Aorta (tissue), 5 donors: ENCODE results near the gene TP53TG5. TPM values are rescaled to one million over a fixed set of nuclear protein-coding genes. Genes with fewer than 3 reads are reported as not detected.
A peak's percentile ranks its signal among the peaks of the same experiment; 100 is the strongest.

Source experiments
- ATAC-seq: fragments of 200-7000 bp; cut with Tn5 transposase; one replicate; pipeline ENCODE4 v1.9.1; 2022; ENCODE audit warnings: moderate library complexity; ENCODE audit not compliant: low FRiP score
- DNase-seq, 2 donors: peaks; one replicate each; pipeline ENCODE4 v3.0.0-alpha.2; 2020
- H3K27ac ChIP-seq, 2 donors: one replicate each; pipeline ENCODE4 v1.5.1; 2013; ENCODE audit warnings: low read length in 2 of 2, mild to moderate bottlenecking in 2 of 2, moderate library complexity in 2 of 2, control low read depth in 1 of 2, inconsistent platforms in 1 of 2, low read depth in 1 of 2
- H3K27me3 ChIP-seq, 2 donors: one replicate each; pipeline ENCODE4 v1.6.1; 2013; ENCODE audit warnings: control low read depth in 1 of 2, low read length in 1 of 2, mild to moderate bottlenecking in 1 of 2, moderate library complexity in 1 of 2; ENCODE audit not compliant: insufficient read depth in 2 of 2, control insufficient read depth in 1 of 2
- H3K36me3 ChIP-seq, 2 donors: one replicate each; pipeline ENCODE4 v1.6.1; 2013; ENCODE audit warnings: control low read depth in 1 of 2, low read length in 1 of 2, mild to moderate bottlenecking in 1 of 2; ENCODE audit not compliant: insufficient read depth in 2 of 2, control insufficient read depth in 1 of 2
- H3K4me1 ChIP-seq, 2 donors: one replicate each; pipeline ENCODE4 v1.6.1; 2013; ENCODE audit warnings: low read length in 2 of 2, control low read depth in 1 of 2, mild to moderate bottlenecking in 1 of 2, moderate library complexity in 1 of 2; ENCODE audit not compliant: insufficient read depth in 2 of 2, control insufficient read depth in 1 of 2
- H3K4me3 ChIP-seq, 2 donors: one replicate each; pipeline ENCODE4 v1.5.1; 2013; ENCODE audit warnings: low read length in 2 of 2, control low read depth in 1 of 2, mild to moderate bottlenecking in 1 of 2
- H3K9me3 ChIP-seq: one replicate; pipeline ENCODE4 v1.6.1; 2013; ENCODE audit warnings: mild to moderate bottlenecking, low read length; ENCODE audit not compliant: control insufficient read depth
- WGBS, 2 donors: extraction: QIAGEN DNeasy Blood & Tissue Kit; methylation state at CpG; one replicate each; pipeline ENCODE4 v1.1.7; 2013; 5-methylcytosine and 5-hydroxymethylcytosine counted together
- intact Hi-C, 2 donors: fragments of 100-400 bp; cut with DNase I; formaldehyde crosslinking; loops; one replicate each; pipeline versions ENCODE4 v1.14.2 to v1.15.0; 2022
- polyA plus RNA-seq, 2 donors: library from polyadenylated mRNA; stranded (reverse); fragments of 200-250 nt; gene quantifications; one replicate each; pipeline ENCODE4 v1.2.3, GENCODE V29; 2013
- total RNA-seq, 2 donors: library from RNA; stranded (reverse); fragmentation: NEBNext Ultra II Directional; extraction: Animal tissue kit (Norgen Biotek cat#: 25700); gene quantifications; one replicate each; pipeline ENCODE4 v1.2.1, GENCODE V29; 2021
- donor health status: healthy with polysubstance abuse.
- donor health status: Bipolar disorder and iron deficiency.
- donor health status: DM: no; HTN: no; CAD: no.
- donor health status: DM: no; HTN: no; CAD: no.
- donor health status: DM: yes; HTN: yes; CAD: no.

TP53TG5 gene
- total and polyA plus RNA-seq, 4 donors = 0.66 to 0.91 TPM; not detected in 2

- ATAC-seq (no peak), DNase-seq (no peak)
- H3K27ac ChIP-seq = no peak overlapping the region
- 79 to 83% methylated on average over 21 of the region's 21 CpGs for WGBS, 2 donors
- no peaks in the 10 kb centered on the region for H3K9me3 ChIP-seq
- intact Hi-C loops = no loop called here
- H3K36me3 ChIP-seq = no peaks in the 10 kb centered on the region
- H3K4me3 ChIP-seq = no peak overlapping the region
- no peaks in the 10 kb centered on the region for H3K4me1 ChIP-seq
- H3K27me3 ChIP-seq = no peaks in the 10 kb centered on the region
Measured at GRCh38 chr20:45394221-45395113, 16.3 kb upstream of the TP53TG5 start.

GRCh38 chr20:45392733-45393132 lies 14.6 kb upstream of the TP53TG5 start:
- 80 to 83% methylated on average over 3 of the region's 3 CpGs for WGBS, 2 donors
- ATAC-seq = no peak
- no peaks in the 10 kb centered on the region for H3K9me3 ChIP-seq

GRCh38 chr20:45391559-45391958 lies 13.4 kb upstream of the TP53TG5 start:
- Histone ChIP-seq H3K27me3 (no peaks in the 10 kb centered on the region), H3K4me3 (no peak overlapping the region), H3K9me3 (no peaks in the 10 kb centered on the region), H3K27ac (no peak overlapping the region), H3K4me1 (no peaks in the 10 kb centered on the region), H3K36me3 (no peaks in the 10 kb centered on the region)
- 64 to 74% methylated on average over 2 of the region's 2 CpGs for whole genome bisulfite sequencing, 2 donors
- DNase-seq (no peak), ATAC-seq (no peak)
- intact Hi-C loops = no loop called here

More at GRCh38 chr20:45392733-45393132, 14.6 kb upstream of the TP53TG5 start:
- intact Hi-C loops = no loop called here
- Histone ChIP-seq H3K4me1 (no peaks in the 10 kb centered on the region), H3K36me3 (no peaks in the 10 kb centered on the region), H3K27me3 (no peaks in the 10 kb centered on the region), H3K27ac (no peak overlapping the region), H3K4me3 (no peak overlapping the region)
- no peak for DNase-seq

GRCh38 chr20:45390931-45391330 lies 12.8 kb upstream of the TP53TG5 start:
- no peak overlapping the region for H3K27ac ChIP-seq
- 93 to 97% methylated on average over 2 of the region's 2 CpGs for WGBS, 2 donors
- no peaks in the 10 kb centered on the region for H3K9me3 ChIP-seq
- no peaks in the 10 kb centered on the region for H3K4me1 ChIP-seq
- ATAC-seq (no peak), DNase-seq (no peak)
- H3K27me3 ChIP-seq = no peaks in the 10 kb centered on the region
- intact Hi-C loops = no loop called here
- no peaks in the 10 kb centered on the region for H3K36me3 ChIP-seq
- H3K4me3 ChIP-seq = no peak overlapping the region

- Histone ChIP-seq H3K27ac (no peak overlapping the region), H3K36me3 (no peaks in the 10 kb centered on the region), H3K27me3 (no peaks in the 10 kb centered on the region), H3K4me1 (no peaks in the 10 kb centered on the region), H3K4me3 (no peak overlapping the region), H3K9me3 (no peaks in the 10 kb centered on the region)
- DNase-seq (no peak), ATAC-seq (no peak)
- 91 to 95% methylated on average over 1 of the region's 1 CpG for WGBS, 2 donors
- intact Hi-C loops = no loop called here
Measured at GRCh38 chr20:45387274-45387673, 9.1 kb upstream of the TP53TG5 start.

- Histone ChIP-seq H3K27me3 (no peaks in the 10 kb centered on the region), H3K4me3 (no peak overlapping the region), H3K9me3 (no peaks in the 10 kb centered on the region), H3K36me3 (no peaks in the 10 kb centered on the region), H3K4me1 (no peaks in the 10 kb centered on the region), H3K27ac (no peak overlapping the region)
- DNase-seq (no peak), ATAC-seq (no peak)
- intact Hi-C loops = no loop called here
- WGBS, 2 donors = 85 to 88% methylated on average over 11 of the region's 11 CpGs
Measured at GRCh38 chr20:45377269-45377668, 856 bp downstream of the TP53TG5 start.

GRCh38 chr20:45374966-45375365 lies 3.2 kb downstream of the TP53TG5 start:
- WGBS, 2 donors = 82 to 86% methylated on average over 14 of the region's 14 CpGs

GRCh38 chr20:45374101-45374467 lies 4.0 kb downstream of the TP53TG5 start:
- Histone ChIP-seq H3K27me3 (no peaks in the 10 kb centered on the region), H3K27ac (no peak overlapping the region), H3K4me1 (no peaks in the 10 kb centered on the region), H3K4me3 (no peak overlapping the region), H3K9me3 (no peaks in the 10 kb centered on the region), H3K36me3 (no peaks in the 10 kb centered on the region)
- intact Hi-C loops = loop anchor here (2.0 to 5.0 kb wide), 5 partner anchors 43 to 63 kb away; partner anchors contain the start of gene PIGT (in 1 of the 2)
- ATAC-seq = no peak
- DNase-seq = no peak
- WGBS, 2 donors = 48 to 52% methylated on average over 9 of the region's 9 CpGs

More at GRCh38 chr20:45374966-45375365, 3.2 kb downstream of the TP53TG5 start:
- H3K4me1 ChIP-seq = no peaks in the 10 kb centered on the region
- no peak overlapping the region for H3K4me3 ChIP-seq
- no peaks in the 10 kb centered on the region for H3K36me3 ChIP-seq
- intact Hi-C loops = loop anchor here (2.0 to 5.0 kb wide), 5 partner anchors 42 to 62 kb away; partner anchors contain the start of gene PIGT (in 1 of the 2)
- peak overlapping the region in 1 of 2 donors; percentile 35 for H3K27ac ChIP-seq
- ATAC-seq (no peak), DNase-seq (no peak)
- H3K9me3 ChIP-seq = no peaks in the 10 kb centered on the region
- no peaks in the 10 kb centered on the region for H3K27me3 ChIP-seq
